HEK293 (cell line): ENCODE data around the gene ITGA3.

Experiments used
- CTCF ChIP-seq: fragments of 450-650 bp; formaldehyde crosslinking; IDR thresholded peaks from 2 replicates; pipeline ENCODE4 v1.5.1; 2016; ENCODE audit warnings: missing biosample characterization, missing genetic modification characterization
- GLIS2 ChIP-seq: fragments of 450-650 bp; formaldehyde crosslinking; IDR thresholded peaks from 2 replicates; pipeline ENCODE4 v1.5.1; 2016; ENCODE audit warnings: missing biosample characterization, missing genetic modification characterization
- KLF17 ChIP-seq: fragments of 450-650 bp; formaldehyde crosslinking; IDR thresholded peaks from 2 replicates; pipeline ENCODE4 v1.5.1; 2016; ENCODE audit warnings: missing biosample characterization, missing genetic modification characterization
- KLF9 ChIP-seq: fragments of 450-650 bp; formaldehyde crosslinking; IDR thresholded peaks from 2 replicates; pipeline ENCODE4 v1.5.1; 2016; ENCODE audit warnings: missing biosample characterization, missing genetic modification characterization, low read depth
- OSR2 ChIP-seq: fragments of 450-650 bp; formaldehyde crosslinking; IDR thresholded peaks from 2 replicates; pipeline ENCODE4 v1.5.1; 2016; ENCODE audit warnings: missing biosample characterization, missing genetic modification characterization
- PRDM2 ChIP-seq: fragments of 450-650 bp; formaldehyde crosslinking; IDR thresholded peaks from 2 replicates; pipeline ENCODE4 v1.5.1; 2016; ENCODE audit warnings: missing biosample characterization, missing genetic modification characterization, borderline replicate concordance
- SCRT2 ChIP-seq: fragments of 450-650 bp; formaldehyde crosslinking; IDR thresholded peaks from 2 replicates; pipeline ENCODE4 v1.5.1; 2016; ENCODE audit warnings: missing biosample characterization, missing genetic modification characterization
- ZBTB26 ChIP-seq: fragments of 450-650 bp; formaldehyde crosslinking; optimal IDR thresholded peaks from 2 replicates; pipeline ENCODE3; 2016; ENCODE audit warnings: missing biosample characterization, mild to moderate bottlenecking, missing genetic modification characterization
- ZBTB44 ChIP-seq: fragments of 450-650 bp; IDR thresholded peaks from 2 replicates; pipeline ENCODE4 v1.5.1; 2018; ENCODE audit warnings: missing biosample characterization, mild to moderate bottlenecking, missing genetic modification characterization
- ZBTB8A ChIP-seq: fragments of 450-650 bp; formaldehyde crosslinking; IDR thresholded peaks from 2 replicates; pipeline ENCODE4 v1.5.1; 2016; ENCODE audit warnings: missing biosample characterization, missing genetic modification characterization
- ZFP41 ChIP-seq: fragments of 450-650 bp; formaldehyde crosslinking; IDR thresholded peaks from 2 replicates; pipeline ENCODE4 v1.5.1; 2016; ENCODE audit warnings: missing biosample characterization, missing genetic modification characterization, borderline replicate concordance
- ZNF18 ChIP-seq: fragments of 450-650 bp; formaldehyde crosslinking; IDR thresholded peaks from 2 replicates; pipeline ENCODE4 v1.5.1; 2016; ENCODE audit warnings: missing biosample characterization, missing genetic modification characterization
- ZNF274 ChIP-seq, 2 experiments: fragments of 200-500 bp in 1 of 2; fragments of 450-650 bp in 1 of 2; sonication (Bioruptor generic) in 1 of 2; formaldehyde crosslinking in 1 of 2; IDR thresholded peaks; 2 replicates each; pipeline versions ENCODE4 v1.5.1 to v1.6.1; 2014 to 2016; ENCODE audit warnings: borderline replicate concordance in 1 of 2, inconsistent platforms in 1 of 2, low read length in 1 of 2, missing biosample characterization in 1 of 2, missing genetic modification characterization in 1 of 2
- ZNF302 ChIP-seq: fragments of 450-650 bp; formaldehyde crosslinking; IDR thresholded peaks from 2 replicates; pipeline ENCODE4 v1.5.1; 2016; ENCODE audit warnings: missing biosample characterization, missing genetic modification characterization, low read depth
- ZNF426 ChIP-seq: fragments of 450-650 bp; formaldehyde crosslinking; IDR thresholded peaks from 2 replicates; pipeline ENCODE4 v1.5.1; 2017; ENCODE audit warnings: missing biosample characterization, missing genetic modification characterization, mild to moderate bottlenecking, inconsistent platforms, moderate library complexity
- ZNF488 ChIP-seq: fragments of 450-650 bp; formaldehyde crosslinking; IDR thresholded peaks from 2 replicates; pipeline ENCODE4 v1.5.1; 2016; ENCODE audit warnings: missing biosample characterization, missing genetic modification characterization
- ZNF521 ChIP-seq: fragments of 450-650 bp; formaldehyde crosslinking; IDR thresholded peaks from 2 replicates; pipeline ENCODE4 v1.5.1; 2017; ENCODE audit warnings: missing biosample characterization, mild to moderate bottlenecking, missing genetic modification characterization
- ZNF530 ChIP-seq: fragments of 450-650 bp; formaldehyde crosslinking; IDR thresholded peaks from 2 replicates; pipeline ENCODE4 v1.5.1; 2016; ENCODE audit warnings: low read depth, missing biosample characterization, missing genetic modification characterization
- ZNF639 ChIP-seq: fragments of 450-650 bp; formaldehyde crosslinking; IDR thresholded peaks from 2 replicates; pipeline ENCODE4 v1.5.1; 2016; ENCODE audit warnings: missing biosample characterization, missing genetic modification characterization
- ZNF658 ChIP-seq: fragments of 450-650 bp; formaldehyde crosslinking; IDR thresholded peaks from 2 replicates; pipeline ENCODE4; 2016; ENCODE audit warnings: missing biosample characterization, missing genetic modification characterization
- ZNF792 ChIP-seq: fragments of 450-650 bp; formaldehyde crosslinking; IDR thresholded peaks from 2 replicates; pipeline ENCODE4 v1.5.1; 2016; ENCODE audit warnings: missing biosample characterization, missing genetic modification characterization
- ZNF830 ChIP-seq: fragments of 450-650 bp; IDR thresholded peaks from 2 replicates; pipeline ENCODE4 v1.5.0; 2018; ENCODE audit warnings: missing biosample characterization, missing genetic modification characterization, low read depth, mild to moderate bottlenecking, moderate library complexity

The ITGA3 gene

GRCh38 chr17:50056217-50056960, 479 bp downstream of the ITGA3 start (continued):
- TF ChIP-seq ZBTB26 (tag by site-specific recombination) (peak; percentile 95), ZNF658 (tag by site-specific recombination) (no peak), ZNF488 (tag by site-specific recombination) (no peak), ZBTB8A (tag by site-specific recombination) (peak; percentile 21; the same call in 1 of the 2 replicates), ZNF830 (no peak), SCRT2 (tag by site-specific recombination) (peak; percentile 52), ZNF521 (tag by site-specific recombination) (no peak), CTCF (tag by site-specific recombination) (peak; percentile 60; the same call in 1 of the 2 replicates), ZNF302 (tag by site-specific recombination) (no peak), OSR2 (tag by site-specific recombination) (peak; percentile 46), ZNF18 (tag by site-specific recombination) (no peak), ZNF792 (tag by site-specific recombination) (no peak), ZNF274 (IDR thresholded peaks at IDR 0.05; ENCODE audit: low read length) (no peak), ZNF274 (tag by site-specific recombination; IDR thresholded peaks at IDR 0.05; ENCODE audit: borderline replicate concordance) (no peak), KLF9 (tag by site-specific recombination) (no peak), ZNF530 (tag by site-specific recombination) (no peak), ZNF639 (tag by site-specific recombination) (no peak), ZFP41 (tag by site-specific recombination) (no peak), ZBTB44 (tag by site-specific recombination) (no peak), ZNF426 (tag by site-specific recombination) (no peak), PRDM2 (tag by site-specific recombination) (no peak), KLF17 (tag by site-specific recombination) (no peak), GLIS2 (tag by site-specific recombination) (peak; percentile 28; the same call in 1 of the 2 replicates)
